Endothelial cell of umbilical vein (primary cell): Measurements from ENCODE around the gene MAPK11. TPM values are rescaled to one million over a fixed set of nuclear protein-coding genes. Genes with fewer than 3 reads are reported as not detected.

Experiments used
- BruUV-seq: library from RNA; stranded (reverse); fragments of 400-500 nt; replicated peaks from 2 replicates; lab custom pipeline; 2021; lab: Mats Ljungman, UMichigan
- CTCF ChIA-PET: fragments of 300-600, 350-600 bp; sonication (Branson Sonifier 250); formaldehyde crosslinking; loops from one replicate; lab custom pipeline; 2021; ENCODE audit warnings: antibody characterized with exemption, inconsistent platforms; lab: Charles Lee
- POLR2A ChIA-PET: fragments of 300-600, 350-600 bp; sonication (Branson Sonifier 250); formaldehyde crosslinking; loops from one replicate; lab custom pipeline; 2021; ENCODE audit warnings: antibody characterized with exemption, inconsistent platforms; lab: Charles Lee
- DNase-seq: peaks from one replicate; pipeline ENCODE4 v3.0.0-alpha.2; 2011; ENCODE audit warnings: low read depth, low spot score
- FAIRE-seq: peaks from 2 replicates; lab custom pipeline; 2011; peaks lifted over from hg19 to GRCh38; lab: Jason Lieb, UNC
- H2AFZ ChIP-seq: 2 replicates; pipeline ENCODE4 v1.6.0; 2012; ENCODE audit warnings: low read depth, low read length, control low read depth, inconsistent platforms
- H3K27ac ChIP-seq: 2 replicates; pipeline ENCODE4 v1.5.1; 2011; ENCODE audit warnings: low read depth, mild to moderate bottlenecking, control low read depth, low read length, moderate library complexity; ENCODE audit not compliant: insufficient read depth
- H3K27me3 ChIP-seq, 2 experiments: 2 replicates each; pipeline versions ENCODE4 v1.6.0 to v1.6.1; 2011; ENCODE audit warnings: low read length in 2 of 2, mixed read lengths in 1 of 2; ENCODE audit not compliant: control insufficient read depth in 2 of 2, insufficient read depth in 2 of 2
- H3K36me3 ChIP-seq, 2 experiments: 2 replicates in 1 of 2; 3 replicates in 1 of 2; pipeline ENCODE4 v1.5.1; 2011; ENCODE audit warnings: low read length in 2 of 2, mild to moderate bottlenecking in 1 of 2, moderate library complexity in 1 of 2; ENCODE audit not compliant: control insufficient read depth in 2 of 2, insufficient read depth in 2 of 2; ENCODE audit errors: extremely low read depth in 1 of 2
- H3K4me1 ChIP-seq: 3 replicates; pipeline ENCODE4 v1.5.1; 2011; ENCODE audit warnings: mild to moderate bottlenecking, low read length; ENCODE audit not compliant: control insufficient read depth, insufficient read depth; ENCODE audit errors: extremely low read depth
- H3K4me2 ChIP-seq: 2 replicates; pipeline ENCODE4 v1.6.1; 2011; ENCODE audit warnings: low read length, control low read depth, mixed read lengths; ENCODE audit not compliant: insufficient read depth
- H3K4me3 ChIP-seq, 3 experiments: fragments of 200-600 bp in 1 of 3; sonication (generic), shearing (Covaris generic) in 1 of 3; replicated peaks in 1 of 3; 2 replicates each; pipeline ENCODE4 v1.5.1; 2011 to 2016; ENCODE audit warnings: control low read depth in 3 of 3, low read length in 3 of 3, mild to moderate bottlenecking in 2 of 3, inconsistent platforms in 1 of 3, low read depth in 1 of 3, moderate library complexity in 1 of 3; ENCODE audit not compliant: insufficient read depth in 1 of 3
- H3K79me2 ChIP-seq: 2 replicates; pipeline ENCODE4 v1.6.0; 2012; ENCODE audit warnings: low read length, inconsistent platforms; ENCODE audit not compliant: control insufficient read depth, insufficient read depth
- H3K9ac ChIP-seq: replicated peaks from 2 replicates; pipeline ENCODE3; 2011; ENCODE audit warnings: low read length, control low read depth; ENCODE audit not compliant: insufficient read depth; ENCODE audit errors: extremely low read depth
- H3K9me1 ChIP-seq: replicated peaks from 3 replicates; pipeline ENCODE4 v1.6.0; 2011; ENCODE audit warnings: mild to moderate bottlenecking, low read length; ENCODE audit not compliant: control insufficient read depth, insufficient read depth; ENCODE audit errors: extremely low read depth
- H3K9me3 ChIP-seq: replicated peaks from 2 replicates; pipeline ENCODE4 v1.5.1; 2012; ENCODE audit warnings: low read length, inconsistent platforms; ENCODE audit not compliant: control insufficient read depth, insufficient read depth
- H4K20me1 ChIP-seq: replicated peaks from 2 replicates; pipeline ENCODE3; 2011; ENCODE audit warnings: mild to moderate bottlenecking, low read length; ENCODE audit not compliant: control insufficient read depth, insufficient read depth; ENCODE audit errors: extremely low read depth
- CTCF ChIP-seq, 2 donors: IDR thresholded peaks; 1 replicate in 1 of 2; 2 replicates in 1 of 2; pipeline ENCODE4 v1.5.1; 2011; ENCODE audit warnings: low read length in 2 of 2, mild to moderate bottlenecking in 2 of 2, moderate library complexity in 2 of 2, control low read depth in 1 of 2, inconsistent platforms in 1 of 2, low read depth in 1 of 2; ENCODE audit not compliant: insufficient read depth in 1 of 2; ENCODE audit errors: extremely low read depth in 1 of 2
- EZH2 ChIP-seq: IDR thresholded peaks from 2 replicates; pipeline ENCODE4 v1.6.1; 2012; ENCODE audit warnings: borderline replicate concordance, low read depth, mild to moderate bottlenecking, moderate library complexity, low read length, inconsistent platforms; ENCODE audit not compliant: severe bottlenecking
- FOS ChIP-seq: IDR thresholded peaks from 2 replicates; pipeline ENCODE4 v1.6.1; 2011; ENCODE audit warnings: mild to moderate bottlenecking, low read length, moderate library complexity, borderline replicate concordance; ENCODE audit not compliant: insufficient read depth
- GATA2 ChIP-seq: IDR thresholded peaks from 2 replicates; pipeline ENCODE4 v1.7.0; 2011; ENCODE audit warnings: low read depth, mild to moderate bottlenecking, moderate library complexity, mixed read lengths, low read length; ENCODE audit not compliant: insufficient read length, insufficient read depth
- JUN ChIP-seq: IDR thresholded peaks from 2 replicates; pipeline ENCODE4 v1.6.1; 2011; ENCODE audit warnings: borderline replicate concordance, low read depth; ENCODE audit not compliant: insufficient read length, insufficient read depth
- MAX ChIP-seq: IDR thresholded peaks from 2 replicates; pipeline ENCODE4 v1.6.1; 2011; ENCODE audit not compliant: insufficient read depth, insufficient read length
- MYC ChIP-seq: IDR thresholded peaks from one replicate; pipeline ENCODE4 v1.6.1; 2011; ENCODE audit warnings: mild to moderate bottlenecking, low read depth, low read length
- POLR2A ChIP-seq: IDR thresholded peaks from 2 replicates; pipeline ENCODE4 v1.6.1; 2012; ENCODE audit warnings: low read depth, mild to moderate bottlenecking, control low read depth, low read length
- POLR2AphosphoS5 ChIP-seq: IDR thresholded peaks from 2 replicates; pipeline ENCODE4 v1.6.1; 2012; ENCODE audit warnings: low read depth, mild to moderate bottlenecking, control low read depth, low read length, moderate library complexity; ENCODE audit not compliant: insufficient read depth
- dilution Hi-C: fragments of 300-500 bp; cut with MboI; formaldehyde crosslinking; loops from one replicate; pipeline ENCODE4 v1.15.0; 2019; ENCODE audit warnings: low sequenced_read_pairs; ENCODE audit not compliant: extremely low pct_ligation_motif_present
- intact Hi-C: fragments of 100-400 bp; cut with micrococcal nuclease; formaldehyde crosslinking; loops from one replicate; pipeline ENCODE4 v1.10.0; 2022
- polyA plus RNA-seq, 4 experiments: library from polyadenylated mRNA; depleted of rRNA in 3 of 4; stranded (reverse) in 3 of 4; unstranded in 1 of 4; fragments of >200 nt; gene quantifications; 2 replicates each; pipeline versions ENCODE4 v1.2.1 to v1.2.3, GENCODE V29; 2011 to 2012; ENCODE audit warnings: missing spikeins in 1 of 4
- total RNA-seq: library from RNA; stranded (reverse); gene quantifications from 2 replicates; pipeline ENCODE4 v1.2.3, GENCODE V29; 2021

Gene MAPK11
- total and polyA plus RNA-seq, 2 donors (not counting 3 experiments of a cell fraction or from before 2014, with no cell fraction given), result 22.8 to 26.3 TPM

- CTCF ChIA-PET, result interaction anchor here (0.6 to 3.0 kb wide), 2 partner anchors 9 to 17 kb away, joined by 5 to 13 read pairs; partner anchors contain the start of gene MAPK12
- FAIRE-seq (no peak), DNase-seq (no peak)
- dilution Hi-C loops (no loop called here), intact Hi-C loops (no loop called here)
- Histone ChIP-seq H3K9ac (no peak overlapping the region), H3K27me3 (no peaks in the 10 kb centered on the region), H3K4me2 (peak overlapping the region; percentile 47), H3K36me3 (peaks cover 2 to 5% of the 10 kb centered on the region in 2 experiments), H3K79me2 (no peaks in the 10 kb centered on the region), H3K4me1 (peaks cover 12% of the 10 kb centered on the region), H2AFZ (no peak overlapping the region), H4K20me1 (no peaks in the 10 kb centered on the region), H3K27ac (no peak overlapping the region), H3K9me3 (no peaks in the 10 kb centered on the region), H3K9me1 (no peaks in the 10 kb centered on the region), H3K4me3 (peak overlapping the region in 2 of 3 experiments; percentile 18 to 42)
- POLR2A ChIA-PET, result no interaction called here
- BruUV-seq, result no TSS peak
- TF ChIP-seq CTCF (IDR thresholded peaks at IDR 0.05; ENCODE audit: extremely low read depth in 1 of 2, insufficient read depth in 1 of 2, low read depth in 1 of 2, low read length in 2 of 2), result no peak
- TF ChIP-seq MYC, result no peak
- no peak for TF ChIP-seq GATA2
- no peak for TF ChIP-seq POLR2AphosphoS5
- TF ChIP-seq FOS, result no peak
- TF ChIP-seq POLR2A, result no peak
- TF ChIP-seq JUN, result no peak
- TF ChIP-seq EZH2, result no peak
- no peak for TF ChIP-seq MAX
These were observed 609 bp downstream of the MAPK11 start for GRCh38 chr22:50269573-50269969.
